IMR-90 (cell line): ENCODE measurements around the gene RXFP2. TPM values are rescaled to one million over a fixed set of nuclear protein-coding genes. Genes with fewer than 3 reads are reported as not detected.

Source experiments
- ATAC-seq: fragments of 200-7000 bp; cut with Tn5 transposase; 2 replicates; pipeline ENCODE4 v1.9.1; 2020; ENCODE audit warnings: low read depth, mild to moderate bottlenecking, moderate library complexity
- BruUV-seq: library from RNA; stranded (reverse); fragments of 400-500 nt; replicated peaks from 2 replicates; lab custom pipeline; 2021; lab: Mats Ljungman, UMichigan
- CTCF ChIA-PET: fragments of 300-600 bp; formaldehyde crosslinking; extraction: SDS; loops from one replicate; lab custom pipeline; 2021; ENCODE audit warnings: antibody characterized with exemption; lab: Yijun Ruan, JAX
- POLR2A ChIA-PET: fragments of 300-600 bp; sonication (Branson Sonifier 250); formaldehyde crosslinking; loops from one replicate; lab custom pipeline; 2022; ENCODE audit warnings: antibody characterized with exemption; ENCODE audit not compliant: unreplicated experiment; lab: Charles Lee
- DNase-seq: peaks from one replicate; pipeline ENCODE4 v3.0.0; 2013
- H2AFZ ChIP-seq: replicated peaks from 2 replicates; pipeline ENCODE3; 2013; ENCODE audit warnings: low read length, mild to moderate bottlenecking; ENCODE audit not compliant: poor library complexity
- H2AK5ac ChIP-seq: 2 replicates; pipeline ENCODE4 v1.6.1; 2013; ENCODE audit warnings: low read depth, low read length, inconsistent platforms
- H2AK9ac ChIP-seq: replicated peaks from 2 replicates; pipeline ENCODE3; 2013; ENCODE audit warnings: mild to moderate bottlenecking, low read depth, low read length, moderate library complexity; ENCODE audit not compliant: poor library complexity
- H2BK120ac ChIP-seq: 2 replicates; pipeline ENCODE4 v1.6.1; 2013; ENCODE audit warnings: low read depth, low read length, inconsistent platforms
- H2BK15ac ChIP-seq: 3 replicates; pipeline ENCODE4 v1.6.1; 2013; ENCODE audit warnings: low read depth, low read length, inconsistent platforms
- H2BK20ac ChIP-seq: 2 replicates; pipeline ENCODE4 v1.6.1; 2013; ENCODE audit warnings: low read depth, mild to moderate bottlenecking, inconsistent platforms, low read length, moderate library complexity
- H2BK5ac ChIP-seq: 2 replicates; pipeline ENCODE4 v1.6.1; 2013; ENCODE audit warnings: mild to moderate bottlenecking, low read depth, low read length, inconsistent platforms; ENCODE audit not compliant: poor library complexity, severe bottlenecking
- H3K14ac ChIP-seq: replicated peaks from 2 replicates; pipeline ENCODE4 v1.6.1; 2013; ENCODE audit warnings: low read depth, low read length, inconsistent platforms
- H3K18ac ChIP-seq: 2 replicates; pipeline ENCODE4 v1.6.1; 2013; ENCODE audit warnings: low read depth, low read length, control low read depth
- H3K23ac ChIP-seq: 2 replicates; pipeline ENCODE4 v1.6.1; 2013; ENCODE audit warnings: low read depth, low read length, inconsistent platforms
- H3K27ac ChIP-seq: 2 replicates; pipeline ENCODE4 v1.5.1; 2013; ENCODE audit warnings: mild to moderate bottlenecking, control low read depth, low read length; ENCODE audit not compliant: insufficient read depth
- H3K27me3 ChIP-seq: 2 replicates; pipeline ENCODE4 v1.6.1; 2013; ENCODE audit warnings: low read length; ENCODE audit not compliant: control insufficient read depth, insufficient read depth
- H3K36me3 ChIP-seq: 2 replicates; pipeline ENCODE4 v1.6.1; 2013; ENCODE audit warnings: low read length, mixed read lengths; ENCODE audit not compliant: control insufficient read depth, insufficient read depth
- H3K4ac ChIP-seq: 2 replicates; pipeline ENCODE4 v1.6.1; 2013; ENCODE audit warnings: low read depth, low read length, inconsistent platforms
- H3K4me1 ChIP-seq: 2 replicates; pipeline ENCODE4 v1.6.1; 2013; ENCODE audit warnings: low read length, mixed read lengths; ENCODE audit not compliant: control insufficient read depth, insufficient read depth
- H3K4me2 ChIP-seq: 2 replicates; pipeline ENCODE4 v1.6.1; 2013; ENCODE audit warnings: low read depth, mild to moderate bottlenecking, control low read depth, low read length, moderate library complexity
- H3K4me3 ChIP-seq: 2 replicates; pipeline ENCODE4 v1.5.1; 2013; ENCODE audit warnings: low read depth, mild to moderate bottlenecking, control low read depth, low read length, moderate library complexity; ENCODE audit not compliant: insufficient read depth
- H3K56ac ChIP-seq: 2 replicates; pipeline ENCODE4 v1.6.1; 2013; ENCODE audit warnings: low read length, inconsistent platforms; ENCODE audit not compliant: insufficient read depth; ENCODE audit errors: extremely low read depth
- H3K79me1 ChIP-seq, 2 experiments: 2 replicates each; pipeline ENCODE4 v1.6.1; 2013; ENCODE audit warnings: low read length in 2 of 2, inconsistent platforms in 1 of 2, low read depth in 1 of 2
- H3K9ac ChIP-seq: 2 replicates; pipeline ENCODE4 v1.6.1; 2013; ENCODE audit warnings: low read depth, low read length, control low read depth
- H3K9me1 ChIP-seq: 2 replicates; pipeline ENCODE4 v1.6.1; 2013; ENCODE audit warnings: low read length, inconsistent platforms; ENCODE audit not compliant: insufficient read depth
- H3K9me3 ChIP-seq: 2 replicates; pipeline ENCODE4 v1.6.1; 2013; ENCODE audit warnings: low read length; ENCODE audit not compliant: control insufficient read depth, insufficient read depth
- H4K20me1 ChIP-seq: 2 replicates; pipeline ENCODE4 v1.6.1; 2013; ENCODE audit warnings: low read length, inconsistent platforms; ENCODE audit not compliant: insufficient read depth
- H4K5ac ChIP-seq: 2 replicates; pipeline ENCODE4 v1.6.1; 2013; ENCODE audit warnings: mild to moderate bottlenecking, low read depth, low read length, control low read depth
- H4K8ac ChIP-seq, 2 experiments: 2 replicates each; pipeline ENCODE4 v1.6.1; 2013; ENCODE audit warnings: low read depth in 2 of 2, low read length in 2 of 2, control low read depth in 1 of 2, inconsistent platforms in 1 of 2
- H4K91ac ChIP-seq: 2 replicates; pipeline ENCODE4 v1.6.1; 2013; ENCODE audit warnings: low read depth, low read length, inconsistent platforms; ENCODE audit not compliant: insufficient read depth
- BHLHE40 ChIP-seq: fragments of 150-350 bp; IDR thresholded peaks from 2 replicates; pipeline ENCODE4 v1.6.1; 2016; ENCODE audit warnings: mild to moderate bottlenecking, low read depth, low read length
- CEBPB ChIP-seq: IDR thresholded peaks from 2 replicates; pipeline ENCODE4 v1.6.1; 2012; ENCODE audit warnings: low read depth, low read length, improper control_type of control experiment
- CHD1 ChIP-seq: IDR thresholded peaks from 2 replicates; pipeline ENCODE4 v1.6.1; 2012; ENCODE audit warnings: low read depth, low read length, improper control_type of control experiment
- CTCF ChIP-seq: conservative IDR thresholded peaks from 2 replicates; pipeline ENCODE4 v1.5.1; 2012; ENCODE audit warnings: mild to moderate bottlenecking, low read depth, low read length, improper control_type of control experiment
- ELK1 ChIP-seq: fragments of 150-350 bp; IDR thresholded peaks from 2 replicates; pipeline ENCODE4 v1.6.1; 2016; ENCODE audit warnings: low read depth, mild to moderate bottlenecking, low read length, moderate library complexity, borderline replicate concordance
- FOS ChIP-seq: fragments of 150-350 bp; IDR thresholded peaks from 2 replicates; pipeline ENCODE4 v1.6.1; 2016; ENCODE audit warnings: low read depth, low read length
- MAFK ChIP-seq: IDR thresholded peaks from 2 replicates; pipeline ENCODE4 v1.6.1; 2012; ENCODE audit warnings: low read depth, low read length, improper control_type of control experiment
- MAZ ChIP-seq: IDR thresholded peaks from 2 replicates; pipeline ENCODE4 v1.6.1; 2012; ENCODE audit warnings: low read depth, mild to moderate bottlenecking, low read length, improper control_type of control experiment, moderate library complexity, borderline replicate concordance
- MXI1 ChIP-seq: IDR thresholded peaks from 2 replicates; pipeline ENCODE4 v1.6.1; 2012; ENCODE audit warnings: low read depth, mild to moderate bottlenecking, low read length, moderate library complexity, borderline replicate concordance
- NFE2L2 ChIP-seq: fragments of 150-350 bp; IDR thresholded peaks from 2 replicates; pipeline ENCODE4 v1.6.1; 2016; ENCODE audit warnings: low read depth, mild to moderate bottlenecking, low read length
- POLR2A ChIP-seq: IDR thresholded peaks from 2 replicates; pipeline ENCODE4 v1.6.1; 2012; ENCODE audit warnings: mild to moderate bottlenecking, low read depth, low read length
- RAD21 ChIP-seq: IDR thresholded peaks from 2 replicates; pipeline ENCODE4 v1.6.1; 2012; ENCODE audit warnings: low read length, improper control_type of control experiment
- RCOR1 ChIP-seq: IDR thresholded peaks from 2 replicates; pipeline ENCODE4 v1.6.1; 2012; ENCODE audit warnings: mild to moderate bottlenecking, low read length, improper control_type of control experiment; ENCODE audit not compliant: insufficient replicate concordance
- RFX5 ChIP-seq: IDR thresholded peaks from 2 replicates; pipeline ENCODE4 v1.8.0; 2012; ENCODE audit warnings: low read depth, mild to moderate bottlenecking, low read length, moderate library complexity
- SMC3 ChIP-seq: fragments of 150-350 bp; IDR thresholded peaks from 2 replicates; pipeline ENCODE4 v1.6.1; 2016; ENCODE audit warnings: low read depth, mild to moderate bottlenecking, antibody characterized with exemption, low read length, moderate library complexity
- USF2 ChIP-seq: fragments of 150-350 bp; IDR thresholded peaks from 2 replicates; pipeline ENCODE4 v1.6.1; 2017; ENCODE audit warnings: mild to moderate bottlenecking, antibody characterized with exemption, low read length, low read depth
- WGBS, 2 experiments: methylation state at CpG; one replicate each; pipeline versions ENCODE4 v1.1.5 to v1.1.7; 2013; ENCODE audit warnings: missing lambda C conversion rate in 2 of 2; ENCODE audit not compliant: insufficient read length in 1 of 2; ENCODE audit errors: extremely low coverage in 2 of 2; 5-methylcytosine and 5-hydroxymethylcytosine counted together
- dilution Hi-C: fragments of 300-500 bp; cut with HindIII; formaldehyde crosslinking; loops from one replicate; pipeline ENCODE4 v1.14.3; 2018; ENCODE audit warnings: low sequenced_read_pairs; ENCODE audit not compliant: unreplicated experiment
- in situ Hi-C: fragments of 300-500 bp; cut with MboI; formaldehyde crosslinking; loops from 3 replicates; pipeline ENCODE4 v1.14.3; 2019; ENCODE audit warnings: low sequenced_read_pairs, inconsistent platforms, mixed read lengths
- intact Hi-C: fragments of 100-400 bp; cut with micrococcal nuclease; formaldehyde crosslinking; loops from 2 replicates; pipeline ENCODE4 v1.10.0; 2022
- polyA plus RNA-seq, 3 experiments: library from polyadenylated mRNA; depleted of rRNA; stranded (reverse); fragments of >200 nt; gene quantifications; 2 replicates each; pipeline ENCODE4 v1.2.3, GENCODE V29; 2012; ENCODE audit warnings: low replicate concordance in 1 of 3
- total RNA-seq: library from RNA; depleted of rRNA; stranded (reverse); fragments of >200 nt; gene quantifications from 2 replicates; pipeline ENCODE4 v1.2.3, GENCODE V29; 2012

RXFP2 gene
- total and polyA plus RNA-seq, 2 of the 4 experiments (the other 2 are of a cell fraction) = not detected

GRCh38 chr13:31807090-31807541, 67.8 kb downstream of the RXFP2 start:
- dilution Hi-C loops = no loop called here
- H4K20me1 ChIP-seq = no peaks in the 10 kb centered on the region
- ChIA-PET POLR2A (no interaction called here), CTCF (no interaction called here)
- H4K5ac ChIP-seq = no peak overlapping the region
- no peak overlapping the region for H3K27ac ChIP-seq
- in situ Hi-C loops = no loop called here
- H3K36me3 ChIP-seq = no peaks in the 10 kb centered on the region
- no peaks in the 10 kb centered on the region for H3K9me1 ChIP-seq
- H3K4me3 ChIP-seq = no peak overlapping the region
- H2AK5ac ChIP-seq = no peak overlapping the region
- H3K9me3 ChIP-seq = peaks cover 2% of the 10 kb centered on the region; the same call in 1 of the 2 replicates
- no peak overlapping the region for H3K14ac ChIP-seq
- H3K9ac ChIP-seq = no peak overlapping the region
- H2AFZ ChIP-seq = no peak overlapping the region
- H2BK120ac ChIP-seq = no peak overlapping the region
- 17% methylated on average over 1 of the region's 2 CpGs; no CpG with 5 or more reads in 1 of the 2 experiments for WGBS, 2 experiments
- H3K56ac ChIP-seq = no peak overlapping the region
- no peak overlapping the region for H3K4me2 ChIP-seq
- no peak overlapping the region for H3K4ac ChIP-seq
- no peaks in the 10 kb centered on the region for H3K79me1 ChIP-seq
- H3K4me1 ChIP-seq = no peaks in the 10 kb centered on the region
- no peak for TF ChIP-seq FOS
- no peak for TF ChIP-seq USF2
- no peak for TF ChIP-seq MAZ
- no peak for TF ChIP-seq MXI1
- no peak for TF ChIP-seq RFX5
- no peak for TF ChIP-seq CTCF
- no peak for TF ChIP-seq BHLHE40
- TF ChIP-seq MAFK = no peak
- TF ChIP-seq RCOR1 = no peak
- no peak for TF ChIP-seq CEBPB
- no peak for TF ChIP-seq CHD1
- TF ChIP-seq RAD21 = no peak
- TF ChIP-seq SMC3 = no peak
- TF ChIP-seq ELK1 = no peak
- no peak for TF ChIP-seq POLR2A
- no peak for TF ChIP-seq NFE2L2
- no peak overlapping the region for H2AK9ac ChIP-seq
- no peak overlapping the region for H4K8ac ChIP-seq
- no peak overlapping the region for H2BK20ac ChIP-seq
- no peak overlapping the region for H3K18ac ChIP-seq
- DNase-seq = no peak
- peaks cover 11% of the 10 kb centered on the region for H3K27me3 ChIP-seq
- H2BK5ac ChIP-seq = no peak overlapping the region
- ATAC-seq = no peak
- BruUV-seq = no TSS peak
- H4K91ac ChIP-seq = no peak overlapping the region
- no peak overlapping the region for H3K23ac ChIP-seq
- intact Hi-C loops = no loop called here
- H2BK15ac ChIP-seq = no peak overlapping the region
